Common myeloid progenitor, CD34-positive (primary cell): Measurements from ENCODE around the gene JAG2.
A peak's percentile ranks its signal among the peaks of the same experiment; 100 is the strongest.

Source experiments
- CTCF ChIA-PET: fragments of 350-600 bp; sonication (Branson Sonifier 250); formaldehyde crosslinking; loops from one replicate; lab custom pipeline; 2021; ENCODE audit warnings: antibody characterized with exemption; lab: Charles Lee
- POLR2A ChIA-PET: fragments of 350-600 bp; sonication (Branson Sonifier 250); formaldehyde crosslinking; loops from one replicate; lab custom pipeline; 2021; ENCODE audit warnings: antibody characterized with exemption; lab: Charles Lee
- DNase-seq, 3 donors: peaks; one replicate each; pipeline versions ENCODE4 v3.0.0 to v3.0.0-alpha.2; 2013
- H3K27ac ChIP-seq, 2 experiments: 1 replicate in 1 of 2; 2 replicates in 1 of 2; pipeline ENCODE4 v1.7.0; 2013; ENCODE audit warnings: inconsistent platforms in 2 of 2, low read length in 2 of 2, mild to moderate bottlenecking in 2 of 2, low read depth in 1 of 2, moderate library complexity in 1 of 2; ENCODE audit not compliant: severe bottlenecking in 2 of 2, insufficient read depth in 1 of 2, poor library complexity in 1 of 2
- H3K27me3 ChIP-seq, 5 experiments: replicated peaks in 2 of 5; 1 replicate in 3 of 5; 2 replicates in 2 of 5; pipeline versions ENCODE4 v1.6.1 to v1.7.0; 2013; ENCODE audit warnings: low read length in 4 of 5, mild to moderate bottlenecking in 2 of 5, moderate library complexity in 2 of 5, inconsistent platforms in 1 of 5; ENCODE audit not compliant: insufficient read depth in 5 of 5, control insufficient read depth in 4 of 5
- H3K36me3 ChIP-seq, 4 experiments: 1 replicate in 2 of 4; 2 replicates in 2 of 4; pipeline versions ENCODE4 v1.6.1 to v1.7.0; 2013; ENCODE audit warnings: low read length in 3 of 4, control low read depth in 1 of 4, mild to moderate bottlenecking in 1 of 4; ENCODE audit not compliant: control insufficient read depth in 4 of 4, insufficient read depth in 4 of 4
- H3K4me1 ChIP-seq, 4 experiments: 1 replicate in 3 of 4; 2 replicates in 1 of 4; pipeline versions ENCODE4 v1.6.1 to v1.7.1; 2013; ENCODE audit warnings: low read length in 3 of 4, mild to moderate bottlenecking in 3 of 4, control low read depth in 1 of 4, inconsistent platforms in 1 of 4, moderate library complexity in 1 of 4; ENCODE audit not compliant: control insufficient read depth in 4 of 4, insufficient read depth in 4 of 4; ENCODE audit errors: control extremely low read depth in 1 of 4
- H3K4me3 ChIP-seq, 7 experiments: 1 replicate in 4 of 7; 2 replicates in 3 of 7; pipeline versions ENCODE4 v1.5.1 to v1.7.0; 2013; ENCODE audit warnings: mild to moderate bottlenecking in 7 of 7, low read length in 6 of 7, moderate library complexity in 6 of 7, inconsistent platforms in 2 of 7, low read depth in 2 of 7, control low read depth in 1 of 7; ENCODE audit not compliant: insufficient read depth in 4 of 7, control insufficient read depth in 1 of 7; ENCODE audit errors: extremely low read depth in 1 of 7
- H3K9me3 ChIP-seq, 5 experiments: 1 replicate in 4 of 5; 2 replicates in 1 of 5; pipeline versions ENCODE4 v1.6.1 to v1.7.1; 2013; ENCODE audit warnings: low read length in 4 of 5, mild to moderate bottlenecking in 2 of 5, inconsistent platforms in 1 of 5, low read depth in 1 of 5, moderate library complexity in 1 of 5; ENCODE audit not compliant: control insufficient read depth in 4 of 5, insufficient read depth in 2 of 5; ENCODE audit errors: control extremely low read depth in 1 of 5
- WGBS: methylation state at CpG from one replicate; pipeline ENCODE4 v1.1.5; 2013; ENCODE audit not compliant: insufficient coverage; 5-methylcytosine and 5-hydroxymethylcytosine counted together

The JAG2 gene

GRCh38 chr14:105208738-105209075 lies 40.1 kb upstream of the JAG2 start:
- ChIA-PET POLR2A (no interaction called here), CTCF (interaction anchor here (1.2 kb wide), 2 partner anchors 12 to 18 kb away, joined by 3 read pairs; no protein-coding TSS in a partner anchor)
- Histone ChIP-seq H3K27ac (no peak overlapping the region), H3K4me3 (no peak overlapping the region), H3K4me1 (peaks cover 0 to 21% (median 7%) of the 10 kb centered on the region in 4 experiments), H3K9me3 (no peaks in the 10 kb centered on the region), H3K27me3 (no peaks in the 10 kb centered on the region), H3K36me3 (peaks cover 0 to 48% (median 24%) of the 10 kb centered on the region in 4 experiments)
- DNase-seq, result no peak
- WGBS, result 95% methylated on average over 9 of the region's 12 CpGs

GRCh38 chr14:105207996-105208737 lies 39.6 kb upstream of the JAG2 start:
- WGBS, result 96% methylated on average over 19 of the region's 25 CpGs
- Histone ChIP-seq H3K27ac (no peak overlapping the region), H3K36me3 (peaks cover 0 to 43% (median 24%) of the 10 kb centered on the region in 4 experiments), H3K4me1 (peaks cover 0 to 24% (median 8%) of the 10 kb centered on the region in 4 experiments), H3K4me3 (no peak overlapping the region), H3K27me3 (no peaks in the 10 kb centered on the region), H3K9me3 (no peaks in the 10 kb centered on the region)
- POLR2A ChIA-PET, result no interaction called here
- CTCF ChIA-PET, result interaction anchor here (1.0 to 15.1 kb wide), 7 partner anchors 11 to 144 kb away, joined by 3 to 248 read pairs (median 4); partner anchors contain the start of genes JAG2 and NUDT14
- no peak for DNase-seq

- Histone ChIP-seq H3K36me3 (peaks cover 0 to 36% (median 21%) of the 10 kb centered on the region in 4 experiments), H3K27me3 (no peaks in the 10 kb centered on the region), H3K4me1 (peaks cover 0 to 31% (median 13%) of the 10 kb centered on the region in 4 experiments), H3K4me3 (no peak overlapping the region), H3K9me3 (no peaks in the 10 kb centered on the region), H3K27ac (no peak overlapping the region)
- CTCF ChIA-PET, result interaction anchor here (0.6 to 15.1 kb wide), 7 partner anchors 10 to 144 kb away, joined by 3 to 248 read pairs (median 4); partner anchors contain the start of genes JAG2 and NUDT14
- WGBS, result 93% methylated on average over 13 of the region's 13 CpGs
- DNase-seq, result peak in 1 of 3 donors; percentile 29
- POLR2A ChIA-PET, result interaction anchor here (0.6 to 0.7 kb wide), 2 partner anchors 147 to 277 kb away, joined by 3 read pairs; no protein-coding TSS in a partner anchor
Measured at GRCh38 chr14:105207460-105207901, 38.9 kb upstream of the JAG2 start.

- H3K4me3 ChIP-seq, result no peak overlapping the region
- WGBS, result 80% methylated on average over 2 of the region's 5 CpGs
- DNase-seq, result no peak
- no peaks in the 10 kb centered on the region for H3K27me3 ChIP-seq
- peaks cover 0 to 37% (median 19%) of the 10 kb centered on the region in 4 experiments for H3K4me1 ChIP-seq
- ChIA-PET POLR2A (interaction anchor here (0.6 to 0.7 kb wide), 2 partner anchors 148 to 278 kb away, joined by 3 read pairs; no protein-coding TSS in a partner anchor), CTCF (interaction anchor here (0.6 to 15.1 kb wide), 8 partner anchors 9 to 145 kb away, joined by 3 to 248 read pairs (median 4); partner anchors contain the start of genes JAG2 and NUDT14)
- H3K27ac ChIP-seq, result no peak overlapping the region
- H3K36me3 ChIP-seq, result peaks cover 0 to 30% (median 17%) of the 10 kb centered on the region in 4 experiments
- H3K9me3 ChIP-seq, result no peaks in the 10 kb centered on the region
Measured at GRCh38 chr14:105206873-105207272, 38.3 kb upstream of the JAG2 start.

GRCh38 chr14:105205673-105206208 lies 37.2 kb upstream of the JAG2 start:
- Histone ChIP-seq H3K27ac (no peak overlapping the region), H3K9me3 (no peaks in the 10 kb centered on the region), H3K4me3 (no peak overlapping the region), H3K27me3 (peaks cover 0 to 3% (median 0%) of the 10 kb centered on the region in 5 experiments), H3K4me1 (peaks cover 0 to 48% (median 31%) of the 10 kb centered on the region in 4 experiments), H3K36me3 (peaks cover 0 to 19% (median 10%) of the 10 kb centered on the region in 4 experiments)
- WGBS, result 72% methylated on average over 8 of the region's 12 CpGs
- DNase-seq, result no peak
- POLR2A ChIA-PET, result interaction anchor here (1.1 to 1.5 kb wide), 3 partner anchors 10 to 119 kb away, joined by 3 to 4 read pairs (median 3); no protein-coding TSS in a partner anchor
- CTCF ChIA-PET, result interaction anchor here (1.3 to 15.1 kb wide), 3 partner anchors 29 to 148 kb away, joined by 3 to 248 read pairs (median 3); partner anchors contain the start of genes BRF1, JAG2 and NUDT14

GRCh38 chr14:105204931-105205672 lies 36.5 kb upstream of the JAG2 start:
- Histone ChIP-seq H3K27ac (no peak overlapping the region), H3K4me1 (peaks cover 0 to 54% (median 35%) of the 10 kb centered on the region in 4 experiments), H3K27me3 (peaks cover 0 to 8% (median 0%) of the 10 kb centered on the region in 5 experiments), H3K4me3 (no peak overlapping the region), H3K9me3 (no peaks in the 10 kb centered on the region), H3K36me3 (peaks cover 0 to 14% (median 6%) of the 10 kb centered on the region in 4 experiments)
- ChIA-PET CTCF (interaction anchor here (0.6 to 15.1 kb wide), 7 partner anchors 9 to 149 kb away, joined by 3 to 248 read pairs (median 3); partner anchors contain the start of genes BRF1, JAG2 and NUDT14), POLR2A (interaction anchor here (1.1 to 1.5 kb wide), 3 partner anchors 9 to 118 kb away, joined by 3 to 4 read pairs (median 3); no protein-coding TSS in a partner anchor)
- 59% methylated on average over 15 of the region's 21 CpGs for WGBS
- DNase-seq, result peak in 1 of 3 donors; percentile 28
